ENCODE results near the gene ADAM12.

GRCh38 chr10:126101736-126102135, 286.5 kb downstream of the ADAM12 start:
- TF ChIP-seq SP1 (IDR thresholded peaks at IDR 0.05) (no peak), ELF4 (IDR thresholded peaks at IDR 0.05) (no peak), BHLHE40 (IDR thresholded peaks at IDR 0.05; ENCODE audit: borderline replicate concordance) (no peak), TARDBP (IDR thresholded peaks at IDR 0.05) (no peak), HDGF (IDR thresholded peaks at IDR 0.05; ENCODE audit: borderline replicate concordance) (no peak), SUZ12 (IDR thresholded peaks at IDR 0.05) (no peak), ZNF384 (IDR thresholded peaks at IDR 0.05) (no peak), ARNT (IDR thresholded peaks at IDR 0.05) (no peak), PKNOX1 (IDR thresholded peaks at IDR 0.05) (no peak), NFRKB (IDR thresholded peaks at IDR 0.05) (no peak), FOXA1 (IDR thresholded peaks at IDR 0.05) (no peak), L3MBTL2 (conservative IDR thresholded peaks at IDR 0.05) (no peak)
